HG03064 (cell line): ENCODE data around the gene MCAT.
"Not testable (repeated sequence)": the region's sequence is repeated elsewhere in the genome, so short reads cannot be mapped to it uniquely, and the experiment has no call there.

Experiments used
- ATAC-seq: cut with Tn5 transposase; IDR thresholded peaks from one replicate; pipeline ENCODE4 v1.9.1; 2021; ENCODE audit warnings: low read depth; ENCODE audit not compliant: unreplicated experiment

The MCAT gene

GRCh38 chr22:43155789-43156188, 12.6 kb upstream of the MCAT start:
- ATAC-seq: no peak

GRCh38 chr22:43154887-43155536, 11.8 kb upstream of the MCAT start:
- ATAC-seq: no peak

- ATAC-seq: no peak
Measured at GRCh38 chr22:43153899-43154298, 10.7 kb upstream of the MCAT start.

GRCh38 chr22:43152357-43153071, 9.3 kb upstream of the MCAT start:
- no peak for ATAC-seq

- ATAC-seq: no peak
Measured at GRCh38 chr22:43152003-43152356, 8.8 kb upstream of the MCAT start.

GRCh38 chr22:43151251-43152002, 8.2 kb upstream of the MCAT start, which contains the start of gene TSPO:
TSPO (plus strand) TSS chr22:43151559; CDS start chr22:43159239, 7,680 bp downstream.
- no peak for ATAC-seq

- no peak for ATAC-seq
Measured at GRCh38 chr22:43150731-43151206, 7.6 kb upstream of the MCAT start.

- no peak for ATAC-seq
Measured at GRCh38 chr22:43148581-43148980, 5.4 kb upstream of the MCAT start.

- ATAC-seq: no peak
Measured at GRCh38 chr22:43147821-43148220, 4.6 kb upstream of the MCAT start.

GRCh38 chr22:43146332-43146731, 3.1 kb upstream of the MCAT start:
- not testable (repeated sequence) for ATAC-seq

- not testable (repeated sequence) for ATAC-seq
Measured at GRCh38 chr22:43145371-43145770, 2.2 kb upstream of the MCAT start.

GRCh38 chr22:43144949-43145348, 1.8 kb upstream of the MCAT start:
- no peak for ATAC-seq

- ATAC-seq: no peak
Measured at GRCh38 chr22:43136801-43137200, 6.4 kb downstream of the MCAT start.

- ATAC-seq: no peak
Measured at GRCh38 chr22:43136255-43136654, 6.9 kb downstream of the MCAT start.

- no peak for ATAC-seq
Measured at GRCh38 chr22:43135565-43135964, 7.6 kb downstream of the MCAT start.

GRCh38 chr22:43134553-43134952, 8.6 kb downstream of the MCAT start:
- no peak for ATAC-seq

GRCh38 chr22:43133401-43133800, 9.8 kb downstream of the MCAT start:
- ATAC-seq: no peak

- ATAC-seq: no peak
Measured at GRCh38 chr22:43131773-43132501, 11.3 kb downstream of the MCAT start.

GRCh38 chr22:43129426-43130425, 13.5 kb downstream of the MCAT start:
- ATAC-seq: no peak
